H1 (cell line): ENCODE data around the gene KRTAP10-3. TPM values are rescaled to one million over a fixed set of nuclear protein-coding genes. Genes with fewer than 3 reads are reported as not detected.

ENCODE experiments used
- PHF8 ChIP-seq: fragments of 200-600 bp; sonication (generic); conservative IDR thresholded peaks from 2 replicates; pipeline ENCODE4 v1.7.1; 2012; ENCODE audit warnings: low read depth, mild to moderate bottlenecking, inconsistent platforms, low read length, moderate library complexity
- polyA plus RNA-seq, 7 experiments: library from polyadenylated mRNA; depleted of rRNA in 3 of 7; stranded (reverse) in 5 of 7; unstranded in 2 of 7; fragments of >200 nt in 5 of 7; fragments of 200-250 nt in 2 of 7; gene quantifications; 1 replicate in 5 of 7; 2 replicates in 1 of 7; 4 replicates in 1 of 7; pipeline versions ENCODE4 v1.2.1 to v1.2.3, GENCODE V29; 2011 to 2013; ENCODE audit warnings: missing spikeins in 2 of 7, mixed read lengths in 2 of 7
- total RNA-seq: library from RNA; stranded (reverse); fragmentation: NEBNext Ultra II Directional; extraction: Animal tissue kit (Norgen Biotek cat#: 25700); gene quantifications from 2 replicates; pipeline ENCODE4 v1.2.1, GENCODE V29; 2021

The KRTAP10-3 gene
- total and polyA plus RNA-seq, 2 of the 8 experiments (the other 6 are each of a cell fraction or from before 2014, with no cell fraction given) = not detected

- TF ChIP-seq PHF8 = no peak
Observed at GRCh38 chr21:44527156-44527982, 31.2 kb downstream of the KRTAP10-3 start (continued).
